Stimulated activated memory B cell treated with anti-CD40 and anti-IgM and Interleukin-4, amounts not matched to agents 10 μg/mL and 1 μg/mL and 100 μg/mL, for 72 hours (primary cell): Measurements from ENCODE around the gene POTEJ.
A peak's percentile ranks its signal among the peaks of the same experiment; 100 is the strongest.
"Not testable (repeated sequence)": the region's sequence is repeated elsewhere in the genome, so short reads cannot be mapped to it uniquely, and the experiment has no call there.

Source experiments
- ATAC-seq: fragments of 150-1000 bp; cut with Tn5 transposase; 2 replicates; pipeline ENCODE4 v1.10.0; 2021
- H3K27ac Mint-ChIP-seq: one replicate; pipeline ENCODE4 v1.8.0; 2022; ENCODE audit warnings: mild to moderate bottlenecking, mixed read lengths
- H3K27me3 Mint-ChIP-seq: one replicate; pipeline ENCODE4 v1.8.0; 2022; ENCODE audit warnings: mixed read lengths
- H3K36me3 Mint-ChIP-seq: one replicate; pipeline ENCODE4 v1.8.0; 2022; ENCODE audit warnings: mixed read lengths
- H3K4me1 Mint-ChIP-seq: one replicate; pipeline ENCODE4 v1.8.0; 2022; ENCODE audit warnings: mixed read lengths
- H3K4me3 Mint-ChIP-seq: one replicate; pipeline ENCODE4 v1.8.0; 2022; ENCODE audit warnings: mild to moderate bottlenecking, moderate library complexity, mixed read lengths
- H3K9me3 Mint-ChIP-seq: one replicate; pipeline ENCODE4 v1.8.0; 2022; ENCODE audit warnings: mixed read lengths

POTEJ gene

DNA sequence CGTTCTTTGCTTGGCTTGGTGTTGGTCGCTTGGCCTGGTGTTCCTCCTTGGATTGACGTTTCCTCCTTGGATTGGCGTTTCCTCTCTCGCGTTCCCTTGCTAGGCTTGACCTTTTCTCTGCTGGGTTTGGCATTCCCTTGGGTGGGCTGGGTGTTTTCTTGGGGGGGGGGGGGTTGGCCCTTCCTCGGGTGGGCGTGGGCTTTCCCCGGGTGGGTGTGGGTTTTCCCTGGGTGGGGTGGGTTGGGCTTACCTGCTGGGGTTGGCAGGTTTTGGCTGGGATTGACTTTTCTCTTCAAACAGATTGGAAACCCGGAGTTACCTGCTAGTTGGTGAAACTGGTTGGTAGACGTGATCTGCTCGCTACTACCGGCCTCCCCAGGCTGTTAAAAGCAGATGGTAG is at the start of gene POTEJ:
Gene POTEJ (plus strand): TSS at position 301 of the 400 bp plus-strand sequence. CDS start 93 bp downstream, at position 394.
- H3K36me3 Mint-ChIP-seq, H3K4me1 Mint-ChIP-seq, H3K27ac Mint-ChIP-seq, H3K9me3 Mint-ChIP-seq, H3K27me3 Mint-ChIP-seq, H3K4me3 Mint-ChIP-seq, ATAC-seq: not testable (repeated sequence)

DNA sequence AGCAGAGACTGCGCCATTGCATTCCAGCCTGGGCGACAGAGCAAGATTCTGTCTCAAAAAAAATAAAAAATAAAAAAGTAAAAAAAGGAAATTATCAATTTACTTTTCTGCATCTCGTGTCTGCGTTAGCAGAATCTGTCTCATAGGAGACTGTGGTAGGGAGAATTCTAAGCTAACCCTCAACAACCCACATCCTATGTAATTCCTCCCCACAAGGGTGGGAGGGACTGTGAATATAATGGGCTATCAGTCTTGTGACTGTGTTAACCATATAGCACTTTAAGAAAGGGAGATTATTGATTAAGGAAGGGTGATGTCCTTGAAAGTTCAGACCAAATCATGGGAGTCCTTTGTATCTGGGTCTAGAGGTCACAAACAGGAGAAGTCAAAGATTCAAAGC is 45.1 kb upstream of the POTEJ start:
- not testable (repeated sequence) for H3K36me3 Mint-ChIP-seq, H3K27ac Mint-ChIP-seq, H3K9me3 Mint-ChIP-seq, ATAC-seq, H3K27me3 Mint-ChIP-seq, H3K4me3 Mint-ChIP-seq, H3K4me1 Mint-ChIP-seq

DNA sequence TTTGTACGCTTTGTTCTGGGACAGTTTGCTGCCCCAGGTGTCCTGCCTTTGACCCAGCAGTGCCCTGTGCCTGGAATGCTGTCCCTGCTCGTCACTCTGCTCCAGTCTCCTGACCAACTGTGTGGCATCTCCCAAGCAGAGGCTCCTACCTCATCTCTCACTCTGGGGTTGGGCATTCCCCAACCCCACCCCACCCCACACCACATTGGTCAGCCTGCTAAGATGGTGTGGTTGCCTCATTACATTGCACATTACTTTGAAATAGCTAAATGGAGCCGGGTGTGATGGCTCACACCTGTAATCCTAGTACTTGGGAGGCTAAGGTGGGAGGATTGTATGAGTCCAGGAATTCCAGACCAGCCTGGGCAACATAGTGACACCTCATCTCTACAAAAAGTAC is 39.3 kb upstream of the POTEJ start:
- not testable (repeated sequence) for ATAC-seq, H3K27ac Mint-ChIP-seq, H3K4me1 Mint-ChIP-seq, H3K27me3 Mint-ChIP-seq, H3K36me3 Mint-ChIP-seq, H3K4me3 Mint-ChIP-seq, H3K9me3 Mint-ChIP-seq

DNA sequence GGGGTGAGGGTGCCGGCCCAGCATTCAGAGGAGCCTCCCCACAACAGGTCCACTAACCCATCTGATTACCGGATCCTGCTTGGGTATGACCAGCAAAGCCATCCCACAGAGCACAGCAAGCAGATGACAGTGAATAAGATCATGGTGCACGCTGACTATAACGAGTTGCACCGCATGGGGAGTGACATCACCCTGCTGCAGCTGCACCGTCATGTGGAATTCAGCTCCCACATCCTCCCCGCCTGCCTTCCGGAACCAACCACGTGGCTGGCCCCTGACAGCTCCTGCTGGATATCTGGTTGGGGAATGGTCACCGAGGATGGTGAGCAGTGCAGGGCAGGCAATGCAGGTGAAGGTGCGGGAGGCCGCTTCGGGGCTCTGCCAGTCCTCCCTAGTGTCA is 37.0 kb upstream of the POTEJ start:
- not testable (repeated sequence) for H3K36me3 Mint-ChIP-seq, H3K27ac Mint-ChIP-seq, H3K9me3 Mint-ChIP-seq, H3K4me1 Mint-ChIP-seq, ATAC-seq, H3K4me3 Mint-ChIP-seq, H3K27me3 Mint-ChIP-seq

DNA sequence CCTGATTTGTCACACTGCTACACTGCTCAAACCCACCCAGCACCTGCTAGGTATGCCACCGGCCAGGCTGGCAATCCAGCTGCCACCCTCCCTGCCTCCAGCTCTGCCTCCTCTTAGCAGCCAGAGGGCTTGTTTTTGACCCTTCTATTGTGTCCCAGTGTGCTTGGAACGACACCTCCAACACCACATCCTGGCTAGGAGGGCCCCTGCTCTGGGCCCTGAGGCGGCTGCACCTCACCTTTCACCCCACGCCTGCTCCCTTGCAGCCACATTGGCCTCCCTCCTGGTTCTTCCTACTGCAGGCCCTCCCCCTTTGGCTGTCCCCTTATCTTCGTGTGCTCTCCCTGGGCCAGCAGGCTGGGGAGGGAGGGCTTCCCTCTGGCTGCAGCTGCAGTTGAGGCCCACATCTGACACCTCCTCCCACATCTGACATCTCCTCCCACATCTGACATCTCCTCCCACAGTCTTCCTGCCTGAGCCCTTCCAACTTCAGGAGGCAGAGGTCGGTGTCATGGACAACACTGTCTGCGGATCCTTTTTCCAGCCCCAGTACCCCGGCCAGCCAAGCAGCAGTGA is 34.9 kb upstream of the POTEJ start:
- ATAC-seq, result not testable (repeated sequence)

DNA sequence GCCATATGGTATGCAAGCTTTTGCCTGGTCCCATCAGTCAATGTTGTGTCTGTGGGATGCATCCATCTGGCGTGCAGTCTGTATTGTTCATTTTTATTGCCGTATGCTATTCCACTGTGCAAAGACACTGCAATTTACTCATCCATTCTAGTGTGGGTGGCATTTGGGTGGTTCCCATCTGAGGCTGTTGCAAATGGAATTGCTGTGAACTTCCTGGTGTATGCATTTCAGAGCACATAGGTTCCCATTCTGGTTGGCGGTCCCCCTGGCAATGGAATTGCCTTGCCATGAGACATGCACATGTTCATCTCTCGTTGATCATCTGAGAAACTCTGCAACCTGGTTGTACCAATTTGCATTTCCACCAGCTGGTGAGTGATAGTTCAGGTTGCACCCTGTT is 33.7 kb upstream of the POTEJ start:
- not testable (repeated sequence) for H3K9me3 Mint-ChIP-seq, H3K27ac Mint-ChIP-seq, ATAC-seq, H3K27me3 Mint-ChIP-seq, H3K4me3 Mint-ChIP-seq, H3K36me3 Mint-ChIP-seq, H3K4me1 Mint-ChIP-seq

More for the DNA sequence above, 34.9 kb upstream of the POTEJ start:
- H3K27ac Mint-ChIP-seq, H3K4me1 Mint-ChIP-seq, H3K9me3 Mint-ChIP-seq, H3K36me3 Mint-ChIP-seq, H3K27me3 Mint-ChIP-seq, H3K4me3 Mint-ChIP-seq: not testable (repeated sequence)

DNA sequence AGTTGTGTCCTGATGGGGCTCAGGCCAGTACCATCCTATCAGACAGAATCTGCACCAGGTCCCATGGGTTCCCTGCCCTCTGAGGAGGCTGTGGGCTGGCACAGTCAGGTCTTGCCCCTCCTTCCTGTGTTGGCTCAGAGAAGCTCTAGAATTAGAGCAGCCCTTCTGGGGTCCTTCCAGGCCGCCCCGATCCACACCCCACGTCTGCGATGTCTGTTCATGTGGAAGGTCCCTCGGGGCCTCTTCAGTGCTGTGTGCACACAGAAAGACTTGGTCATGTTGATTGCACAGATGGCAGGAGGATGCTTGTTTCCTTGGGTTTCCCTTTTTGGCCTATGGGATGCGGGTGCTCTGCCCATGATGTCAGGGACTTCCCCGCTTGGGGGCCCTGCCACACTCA is 32.1 kb upstream of the POTEJ start:
- not testable (repeated sequence) for H3K36me3 Mint-ChIP-seq, H3K4me3 Mint-ChIP-seq, H3K27me3 Mint-ChIP-seq, H3K9me3 Mint-ChIP-seq, H3K27ac Mint-ChIP-seq, H3K4me1 Mint-ChIP-seq, ATAC-seq

DNA sequence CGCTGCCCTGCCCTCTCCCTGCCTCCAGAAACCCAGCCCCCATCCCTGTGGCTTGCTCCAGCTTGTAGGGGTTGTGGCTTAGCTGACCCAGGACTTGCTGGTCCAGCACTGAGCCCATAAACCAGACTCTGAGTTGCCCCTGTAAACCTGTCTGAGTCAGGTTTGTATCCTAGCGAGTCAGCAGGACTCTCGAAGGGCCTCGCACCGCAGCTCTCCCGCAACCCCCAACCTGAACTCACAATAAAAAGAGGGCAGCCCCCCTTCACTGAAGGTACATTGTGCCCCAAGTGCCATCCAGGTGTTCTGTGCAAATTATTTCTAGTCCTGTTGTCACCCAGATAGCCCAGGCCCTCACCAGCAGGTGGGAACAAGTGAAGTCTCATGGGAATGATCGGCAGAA is 29.7 kb upstream of the POTEJ start:
- H3K9me3 Mint-ChIP-seq, H3K4me1 Mint-ChIP-seq, H3K27me3 Mint-ChIP-seq, H3K4me3 Mint-ChIP-seq, ATAC-seq, H3K27ac Mint-ChIP-seq, H3K36me3 Mint-ChIP-seq: not testable (repeated sequence)

DNA sequence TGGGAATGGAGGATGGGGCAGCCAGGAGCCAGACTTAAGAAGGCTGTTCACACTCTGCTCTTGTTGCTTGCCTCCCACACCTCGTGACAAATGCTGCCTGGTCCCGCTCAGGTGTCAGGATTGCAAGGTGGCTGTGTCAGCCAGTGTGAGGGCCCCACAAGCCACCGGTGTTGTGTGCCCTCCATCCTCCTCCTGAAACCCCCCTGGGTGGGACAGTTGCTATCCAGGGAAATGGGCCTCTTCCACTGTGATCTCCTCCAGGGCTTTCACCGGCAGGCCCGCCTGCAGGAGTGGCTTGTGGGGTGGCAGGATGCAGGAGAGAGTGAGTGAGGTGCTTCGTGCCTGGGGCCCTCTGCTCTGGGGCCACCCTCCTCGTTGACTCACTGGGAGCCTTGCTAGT is 28.3 kb upstream of the POTEJ start:
- H3K9me3 Mint-ChIP-seq, H3K27ac Mint-ChIP-seq, ATAC-seq, H3K4me1 Mint-ChIP-seq, H3K27me3 Mint-ChIP-seq, H3K4me3 Mint-ChIP-seq, H3K36me3 Mint-ChIP-seq: not testable (repeated sequence)

DNA sequence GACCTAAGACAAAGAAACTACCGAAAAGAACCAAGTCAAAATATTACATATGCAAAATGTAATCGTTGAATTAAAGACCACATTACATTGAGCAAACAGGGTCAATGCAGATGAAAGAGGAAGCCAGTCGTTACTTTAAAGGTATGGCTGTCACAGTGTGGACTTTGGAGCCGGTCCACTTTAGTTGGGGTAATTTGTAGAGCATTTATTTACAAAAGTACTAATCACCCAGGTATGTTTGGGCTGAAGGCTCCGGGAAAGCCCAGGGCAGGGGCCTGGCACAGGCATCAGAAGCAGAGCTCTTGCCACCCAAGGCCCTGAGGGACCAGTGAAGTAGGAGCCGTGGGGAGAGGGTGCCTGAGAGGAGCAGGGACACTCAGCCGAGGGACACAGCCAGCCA is 27.7 kb upstream of the POTEJ start:
- not testable (repeated sequence) for H3K4me3 Mint-ChIP-seq, H3K4me1 Mint-ChIP-seq, H3K27ac Mint-ChIP-seq, H3K27me3 Mint-ChIP-seq, H3K9me3 Mint-ChIP-seq, H3K36me3 Mint-ChIP-seq, ATAC-seq

DNA sequence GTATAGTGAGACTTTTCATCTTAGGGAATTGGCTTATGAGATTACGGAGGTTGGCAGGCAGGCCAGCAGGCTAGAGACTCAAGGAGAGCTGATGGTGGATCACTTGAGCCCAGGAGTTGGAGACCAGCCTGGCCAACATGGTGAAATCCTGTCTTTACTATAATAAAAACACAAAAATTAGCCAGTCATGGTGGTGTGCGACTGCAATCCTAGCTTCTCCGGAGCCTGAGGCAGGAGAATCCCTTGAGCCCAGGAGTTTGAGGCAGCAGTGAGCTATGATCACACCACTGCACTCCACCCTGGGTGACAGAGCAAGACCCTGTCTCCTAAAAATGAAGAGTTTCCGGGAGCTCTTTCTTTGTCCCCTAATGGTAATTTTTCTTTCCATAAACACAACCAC is 26.5 kb upstream of the POTEJ start:
- H3K36me3 Mint-ChIP-seq, ATAC-seq, H3K4me1 Mint-ChIP-seq, H3K27ac Mint-ChIP-seq, H3K4me3 Mint-ChIP-seq, H3K27me3 Mint-ChIP-seq, H3K9me3 Mint-ChIP-seq: not testable (repeated sequence)

DNA sequence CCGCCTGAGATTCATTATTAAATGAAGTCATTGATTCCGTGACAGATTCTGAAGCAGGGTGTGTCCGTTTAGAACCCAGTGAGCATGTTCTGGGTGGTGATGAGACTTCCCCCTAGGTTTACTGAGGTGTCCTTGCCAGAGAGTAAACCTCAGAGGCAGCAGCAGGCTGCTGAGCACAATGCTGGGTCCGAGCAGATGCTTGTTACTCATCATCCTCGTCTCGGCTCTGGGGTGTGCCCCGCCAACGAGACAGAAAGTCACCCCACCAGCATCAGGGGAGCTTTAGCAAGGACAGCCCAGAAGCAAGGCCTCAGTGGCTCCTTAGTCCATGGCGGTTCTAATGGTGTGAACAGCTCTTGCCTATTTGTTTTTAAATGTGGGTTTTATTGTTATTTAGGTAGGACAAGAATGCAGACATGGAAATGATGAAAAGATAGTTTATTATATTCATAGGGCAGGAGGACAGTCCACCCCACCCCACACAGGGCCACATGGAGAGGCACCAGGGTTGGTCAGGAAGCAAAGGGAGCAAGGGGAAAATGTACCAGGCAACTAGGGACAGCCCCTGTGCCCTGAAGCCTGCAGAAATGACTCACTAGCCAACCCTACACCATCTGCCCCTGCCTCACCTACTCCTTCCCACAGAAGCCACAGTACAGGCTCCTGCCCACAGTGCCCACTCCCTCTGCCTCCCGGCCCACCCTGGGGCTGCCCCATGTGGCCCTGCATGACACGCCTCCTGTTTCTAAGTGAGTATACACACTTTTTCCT is 22.4 kb upstream of the POTEJ start:
- not testable (repeated sequence) for H3K4me3 Mint-ChIP-seq, H3K9me3 Mint-ChIP-seq, H3K36me3 Mint-ChIP-seq, H3K27ac Mint-ChIP-seq, H3K27me3 Mint-ChIP-seq, H3K4me1 Mint-ChIP-seq
- peak; percentile 92 for ATAC-seq

DNA sequence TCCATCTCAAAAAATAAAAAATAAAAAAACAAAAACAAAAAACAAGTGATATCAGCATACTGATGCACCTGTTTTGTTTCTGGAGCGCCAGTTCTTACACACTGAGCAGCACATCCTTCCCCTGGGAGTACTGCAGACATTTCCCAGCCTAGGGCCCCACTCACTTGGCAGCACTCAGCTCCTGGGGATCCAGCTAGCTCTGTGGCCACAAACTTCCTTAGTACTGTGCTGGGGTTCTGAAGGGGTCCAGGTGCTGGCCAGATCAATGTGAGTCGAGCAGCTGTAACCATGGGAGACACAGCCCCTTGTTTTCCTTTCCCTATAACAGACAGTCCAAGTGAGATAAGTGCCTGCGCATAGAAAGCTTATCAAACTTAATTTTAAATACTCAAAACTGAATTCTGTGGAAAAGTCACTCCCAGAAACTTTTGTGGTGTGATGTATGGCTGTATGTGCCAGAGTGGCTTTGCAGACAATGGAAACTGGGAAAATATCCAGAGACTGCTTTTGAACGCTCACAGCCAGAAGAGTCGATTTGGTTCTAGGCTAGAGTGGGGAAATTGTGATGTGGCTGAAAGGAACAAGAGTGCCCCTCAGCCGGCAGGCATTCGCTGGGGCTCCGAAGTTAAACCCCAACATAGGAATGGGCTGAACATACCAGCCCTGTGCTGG is 20.9 kb upstream of the POTEJ start:
- not testable (repeated sequence) for H3K36me3 Mint-ChIP-seq, H3K27ac Mint-ChIP-seq, ATAC-seq, H3K9me3 Mint-ChIP-seq, H3K4me3 Mint-ChIP-seq, H3K4me1 Mint-ChIP-seq, H3K27me3 Mint-ChIP-seq

DNA sequence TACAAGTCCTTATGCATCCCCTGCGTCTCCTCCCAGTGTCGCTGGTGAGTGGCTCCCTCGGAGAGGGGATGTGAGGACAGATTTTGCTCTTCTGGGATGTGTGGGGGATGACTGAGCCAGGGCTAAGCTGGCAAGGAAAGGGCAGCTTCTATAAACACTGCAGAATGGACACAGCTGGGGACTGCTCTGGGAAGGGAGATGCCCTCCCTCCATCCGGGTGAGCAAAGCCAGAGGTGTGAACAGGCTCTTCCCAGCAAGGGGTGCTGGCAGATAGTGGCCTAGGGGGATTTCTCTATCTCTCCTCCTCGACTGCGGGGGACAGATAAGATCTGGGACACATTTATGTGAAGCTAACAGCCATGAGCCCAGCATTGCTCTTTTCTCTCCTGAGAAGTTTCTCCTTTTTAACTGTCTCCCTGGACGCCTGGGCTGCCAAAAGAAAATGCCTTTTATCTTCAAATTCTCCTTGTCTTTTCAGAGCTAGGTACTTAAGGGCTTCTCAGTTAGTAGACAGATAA is 20.3 kb upstream of the POTEJ start:
- H3K36me3 Mint-ChIP-seq, H3K9me3 Mint-ChIP-seq: not testable (repeated sequence)

DNA sequence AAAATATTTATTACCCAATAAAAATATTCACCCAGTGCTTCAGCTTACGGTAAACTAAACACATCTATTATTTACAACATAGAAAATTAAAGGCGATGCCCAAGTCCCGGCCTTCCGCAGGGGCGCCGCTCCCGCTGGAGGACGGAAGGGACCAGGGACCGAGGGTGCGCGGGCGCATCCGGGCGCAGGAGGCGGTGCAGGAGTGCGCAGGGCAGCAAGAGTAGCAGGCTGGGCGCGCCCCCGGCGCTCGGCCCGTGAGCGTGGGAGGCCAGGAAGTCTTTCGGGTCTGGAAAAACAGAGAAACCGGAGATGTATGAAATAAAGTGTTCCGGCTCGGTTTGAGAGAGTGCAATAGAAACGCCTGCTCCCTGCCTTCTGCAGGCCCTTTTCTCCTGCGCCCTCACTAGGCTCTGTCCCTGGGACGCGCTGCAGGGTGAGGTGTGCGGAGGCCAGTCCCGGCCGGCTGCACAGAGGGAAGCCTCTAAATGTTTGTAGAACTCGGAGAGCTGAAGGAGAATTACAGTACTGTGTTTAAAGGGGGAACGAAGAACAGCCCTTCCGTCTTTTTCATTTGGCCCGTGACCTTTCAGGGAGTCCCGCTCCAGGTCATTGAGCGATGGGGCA is 18.3 kb upstream of the POTEJ start:
- H3K9me3 Mint-ChIP-seq, H3K27ac Mint-ChIP-seq, H3K4me1 Mint-ChIP-seq, H3K27me3 Mint-ChIP-seq, H3K4me3 Mint-ChIP-seq, ATAC-seq, H3K36me3 Mint-ChIP-seq: not testable (repeated sequence)

More for the DNA sequence above, 20.3 kb upstream of the POTEJ start:
- not testable (repeated sequence) for ATAC-seq, H3K27ac Mint-ChIP-seq, H3K27me3 Mint-ChIP-seq, H3K4me1 Mint-ChIP-seq, H3K4me3 Mint-ChIP-seq

DNA sequence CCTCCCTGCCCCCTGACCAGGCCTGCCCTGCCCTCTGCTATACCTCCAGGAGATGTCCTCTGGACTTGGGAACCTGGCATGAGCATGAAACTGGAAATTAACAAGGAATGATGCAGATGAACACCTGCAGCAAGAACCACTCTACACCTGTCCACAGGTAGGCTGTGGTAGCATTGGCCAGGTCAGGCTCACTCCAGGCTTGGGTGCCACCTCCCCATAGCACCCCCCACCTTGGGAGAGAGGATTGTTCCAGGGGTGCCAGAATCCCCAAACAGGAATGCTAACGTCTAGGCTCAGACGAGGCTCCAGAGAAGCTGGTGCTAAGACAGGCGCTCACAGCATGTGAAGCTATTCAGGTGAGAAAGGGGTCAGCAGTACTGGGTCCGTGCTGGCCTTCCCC is 17.2 kb upstream of the POTEJ start:
- H3K9me3 Mint-ChIP-seq, H3K4me3 Mint-ChIP-seq, H3K4me1 Mint-ChIP-seq, H3K27ac Mint-ChIP-seq, H3K27me3 Mint-ChIP-seq, H3K36me3 Mint-ChIP-seq, ATAC-seq: not testable (repeated sequence)
